Astrocyte of the spinal cord (primary cell): ENCODE data around the gene KRT85.

Experiments used
- DNase-seq: peaks from one replicate; pipeline ENCODE4 v3.0.0; 2011; ENCODE audit warnings: low read depth, low spot score
- H3K4me3 ChIP-seq: 2 replicates; pipeline ENCODE4 v1.5.1; 2011; ENCODE audit warnings: low read depth, mild to moderate bottlenecking, low read length, moderate library complexity
- in situ Hi-C: cut with HindIII; loops from 2 replicates; pipeline ENCODE4 v1.10.0; 2017; ENCODE audit warnings: low sequenced_read_pairs
- TF ChIP-seq, protein P1 (sequence below): IDR thresholded peaks from 2 replicates; pipeline ENCODE4 v1.5.1; 2012; ENCODE audit warnings: low read depth, mild to moderate bottlenecking, low read length, inconsistent platforms

The KRT85 gene

DNA sequence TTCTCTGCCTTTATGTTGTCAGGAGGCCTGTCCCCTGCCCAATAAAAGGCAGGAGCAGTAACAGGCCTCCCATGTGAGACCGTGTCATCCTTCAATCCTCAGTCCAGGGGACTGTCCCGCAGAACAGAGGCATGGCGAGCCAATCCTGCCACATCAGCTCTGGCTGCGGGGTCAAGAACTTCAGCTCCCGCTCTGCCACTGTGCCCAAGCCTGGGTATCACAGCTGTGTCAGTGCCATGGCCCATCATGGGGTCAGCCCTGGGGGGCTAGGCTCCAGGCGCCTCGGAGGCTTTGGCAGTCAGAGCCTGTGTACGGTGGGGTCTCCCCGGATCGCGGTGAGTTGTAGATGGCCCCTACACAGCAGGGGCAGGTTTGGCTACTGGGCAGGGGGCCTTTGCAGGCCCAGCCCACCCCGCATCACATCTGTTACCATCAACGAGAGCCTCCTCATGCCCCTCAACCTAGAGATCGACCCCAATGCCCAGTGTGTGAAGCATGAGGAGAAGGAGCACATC, 26.2 kb downstream of the KRT85 start:
- no peak overlapping the region for H3K4me3 ChIP-seq
- TF ChIP-seq, protein P1, sequence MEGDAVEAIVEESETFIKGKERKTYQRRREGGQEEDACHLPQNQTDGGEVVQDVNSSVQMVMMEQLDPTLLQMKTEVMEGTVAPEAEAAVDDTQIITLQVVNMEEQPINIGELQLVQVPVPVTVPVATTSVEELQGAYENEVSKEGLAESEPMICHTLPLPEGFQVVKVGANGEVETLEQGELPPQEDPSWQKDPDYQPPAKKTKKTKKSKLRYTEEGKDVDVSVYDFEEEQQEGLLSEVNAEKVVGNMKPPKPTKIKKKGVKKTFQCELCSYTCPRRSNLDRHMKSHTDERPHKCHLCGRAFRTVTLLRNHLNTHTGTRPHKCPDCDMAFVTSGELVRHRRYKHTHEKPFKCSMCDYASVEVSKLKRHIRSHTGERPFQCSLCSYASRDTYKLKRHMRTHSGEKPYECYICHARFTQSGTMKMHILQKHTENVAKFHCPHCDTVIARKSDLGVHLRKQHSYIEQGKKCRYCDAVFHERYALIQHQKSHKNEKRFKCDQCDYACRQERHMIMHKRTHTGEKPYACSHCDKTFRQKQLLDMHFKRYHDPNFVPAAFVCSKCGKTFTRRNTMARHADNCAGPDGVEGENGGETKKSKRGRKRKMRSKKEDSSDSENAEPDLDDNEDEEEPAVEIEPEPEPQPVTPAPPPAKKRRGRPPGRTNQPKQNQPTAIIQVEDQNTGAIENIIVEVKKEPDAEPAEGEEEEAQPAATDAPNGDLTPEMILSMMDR, result no peak
- in situ Hi-C loops, result no loop called here
- DNase-seq, result no peak

DNA sequence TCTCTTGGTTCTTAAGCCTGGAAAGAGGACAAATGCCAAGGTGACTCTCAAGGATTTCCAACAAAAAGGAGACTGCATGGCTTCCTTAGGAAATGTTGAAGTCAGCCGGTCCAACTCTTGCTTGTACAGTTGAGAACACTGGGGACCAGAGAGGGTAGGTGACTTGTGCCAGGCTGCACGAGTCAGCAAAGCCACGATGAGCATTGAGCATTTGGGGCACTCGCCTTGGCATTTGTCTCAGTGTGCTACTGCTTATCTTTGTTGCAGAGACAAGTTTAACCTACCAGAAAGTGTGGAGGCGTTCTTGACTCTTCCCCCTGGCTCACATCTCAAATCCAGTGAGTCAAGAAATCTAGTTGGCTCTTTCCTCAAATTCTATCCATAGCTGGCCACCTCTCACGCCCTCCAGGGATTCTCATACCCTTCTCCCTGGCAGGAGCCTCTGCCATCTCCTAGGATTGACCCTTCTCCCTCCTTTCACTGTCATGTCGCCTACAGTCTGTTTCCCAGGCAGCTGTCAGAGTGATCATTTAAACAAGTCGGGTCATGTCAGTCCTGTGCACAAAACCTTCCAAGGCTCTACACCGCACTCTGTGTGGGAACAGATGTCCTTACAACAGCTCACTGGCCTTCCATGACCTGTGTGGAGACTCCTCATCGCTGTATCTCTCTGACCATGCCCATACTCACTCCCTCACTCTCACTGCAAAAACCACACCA, 28.9 kb downstream of the KRT85 start:
- in situ Hi-C loops, result no loop called here
- H3K4me3 ChIP-seq, result no peak overlapping the region
- TF ChIP-seq, protein P1, result no peak
- DNase-seq, result no peak

DNA sequence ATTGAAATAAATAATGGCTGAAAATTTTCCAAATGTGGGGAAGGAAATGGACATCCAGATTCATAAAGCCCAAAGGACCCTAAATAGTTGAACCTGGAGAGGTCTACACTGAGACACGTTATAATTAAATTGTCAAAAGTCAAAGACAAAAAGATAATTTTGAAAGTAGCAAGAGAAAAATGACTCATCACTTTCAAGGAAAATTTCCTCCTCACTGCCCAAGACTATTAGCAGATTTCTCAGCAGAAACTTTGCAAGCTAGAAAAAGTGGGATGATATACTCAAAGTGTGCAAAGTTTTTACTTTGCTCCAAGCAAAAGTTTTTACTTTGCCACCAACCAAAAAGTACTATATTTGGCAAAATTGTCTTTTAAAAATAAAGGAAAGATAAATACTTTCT, 30.2 kb downstream of the KRT85 start:
- in situ Hi-C loops, result no loop called here
- H3K4me3 ChIP-seq, result no peak overlapping the region
- TF ChIP-seq, protein P1, result no peak
- DNase-seq, result no peak

DNA sequence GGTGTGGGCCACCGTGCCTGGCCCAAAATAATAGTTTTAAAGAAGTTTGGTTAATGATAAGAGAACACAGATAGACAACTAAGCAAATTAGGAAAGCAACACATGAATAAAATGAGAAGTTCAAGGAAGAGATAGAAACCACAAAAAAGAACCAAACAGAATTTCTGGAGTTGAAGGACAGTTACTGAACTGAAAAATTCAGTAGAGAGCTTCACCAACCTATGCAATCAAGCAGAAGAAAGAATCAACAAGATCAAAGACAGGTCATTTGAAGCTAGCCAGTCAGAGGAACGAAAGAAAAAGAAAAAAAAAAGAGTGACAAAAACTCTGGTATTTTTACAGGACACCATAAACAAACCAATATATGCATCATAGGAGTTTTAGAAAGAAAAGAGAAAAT, 30.6 kb downstream of the KRT85 start:
- in situ Hi-C loops, result no loop called here
- DNase-seq, result no peak
- H3K4me3 ChIP-seq, result no peak overlapping the region
- TF ChIP-seq, protein P1, result no peak

DNA sequence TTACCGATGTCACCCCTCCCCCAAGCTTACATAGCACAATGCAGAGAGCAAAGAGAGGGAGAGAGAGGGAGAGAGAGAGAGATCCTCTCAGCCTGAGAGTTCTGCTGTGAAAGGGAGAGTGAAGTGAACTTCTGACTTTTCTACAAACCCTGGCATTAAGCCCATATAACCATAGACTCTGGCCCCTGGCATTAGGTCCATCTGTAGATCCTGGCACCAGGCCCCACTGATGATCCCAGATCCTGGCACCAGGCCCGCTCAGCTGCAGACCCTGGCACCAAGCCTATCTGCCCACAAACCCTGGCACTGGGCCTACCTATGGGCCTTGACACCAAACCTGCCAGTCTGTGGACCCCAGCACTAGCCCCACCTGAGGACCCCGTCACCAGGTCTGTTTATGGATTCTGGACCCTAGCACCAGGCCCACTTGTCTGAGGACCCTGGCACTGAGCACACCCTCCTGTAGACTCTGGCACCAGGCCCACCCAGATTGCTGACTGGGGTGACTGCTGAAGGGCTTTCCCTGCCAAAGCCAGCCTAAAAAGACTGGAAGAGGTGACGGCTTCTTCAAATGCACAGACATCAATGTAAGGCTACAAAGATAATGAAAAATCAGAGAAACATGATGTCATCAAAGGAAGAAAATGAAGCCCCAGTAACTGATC, 31.6 kb downstream of the KRT85 start:
- in situ Hi-C loops, result no loop called here
- no peak for DNase-seq
- no peak overlapping the region for H3K4me3 ChIP-seq
- TF ChIP-seq, protein P1, result no peak

DNA sequence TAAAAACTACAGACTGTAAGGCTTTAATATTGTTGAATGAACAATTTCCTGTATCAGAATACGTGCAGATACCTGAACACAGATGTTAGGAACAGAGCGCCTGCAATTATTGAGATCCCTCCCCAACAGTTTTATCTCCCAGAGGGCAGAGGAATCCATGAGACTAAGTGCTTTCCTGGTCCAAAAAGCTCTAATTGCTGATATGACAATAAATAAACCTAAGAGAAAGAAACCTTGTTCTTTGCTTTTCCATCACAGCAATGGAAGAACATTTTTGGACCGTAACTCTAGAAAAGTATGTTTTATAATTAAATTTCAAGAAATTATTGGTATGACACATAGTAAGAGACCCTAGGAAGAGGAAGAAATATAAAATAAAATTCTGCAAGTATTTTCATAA, 33.1 kb downstream of the KRT85 start:
- DNase-seq, result no peak
- TF ChIP-seq, protein P1, result no peak
- H3K4me3 ChIP-seq, result no peak overlapping the region
- in situ Hi-C loops, result no loop called here
